ENCODE data around the gene POLR3A.

DNA sequence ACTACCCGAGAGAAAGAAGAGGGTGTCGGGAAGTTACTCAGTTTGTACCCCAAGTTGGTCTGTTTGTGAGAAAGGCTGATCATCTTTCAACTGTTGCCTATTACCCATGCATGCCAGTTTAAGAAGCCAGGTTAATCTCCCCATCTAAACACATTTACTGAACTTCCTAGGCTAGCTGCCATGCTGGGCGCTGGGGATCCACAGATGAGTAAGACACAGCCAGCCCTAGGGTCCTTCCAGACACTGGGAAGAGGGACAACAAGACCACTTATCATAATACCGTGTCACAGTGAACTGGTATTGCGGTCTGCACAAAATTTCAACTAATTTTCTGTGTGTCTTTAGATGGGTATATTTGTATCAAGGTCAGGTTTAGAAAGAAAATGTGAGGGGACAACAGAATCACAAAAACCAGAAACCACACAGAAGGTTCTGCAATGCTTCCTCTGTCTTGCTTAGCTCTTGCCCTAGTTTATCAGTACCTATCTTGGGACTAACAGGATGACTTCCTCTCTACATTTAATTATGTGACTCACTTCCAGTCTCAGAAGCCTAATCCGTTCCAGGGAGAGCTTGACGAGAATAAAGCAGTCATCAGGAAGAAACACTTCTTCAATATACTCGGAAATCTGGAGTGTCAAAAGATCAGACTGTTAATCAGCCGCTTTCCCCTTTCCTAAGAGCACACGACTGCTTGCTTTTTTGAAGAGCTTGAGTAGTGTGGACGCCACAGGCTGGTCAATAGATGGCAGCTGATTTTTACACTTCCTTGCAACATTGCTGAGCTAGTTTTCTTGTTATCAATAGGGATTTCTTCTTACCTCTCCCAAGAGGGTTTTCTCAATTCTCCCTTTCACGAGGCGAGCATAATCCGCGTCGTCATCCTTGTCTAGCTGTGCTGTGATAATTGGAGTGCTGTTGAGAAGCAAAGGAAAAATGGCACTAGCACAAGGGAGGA is 45.7 kb downstream of the POLR3A start:
- TF ChIP-seq CTCF (IDR thresholded peaks at IDR 0.05 in 8 of 11, conservative IDR thresholded peaks at IDR 0.05 in 3 of 11) (no peak), POLR2A (IDR thresholded peaks at IDR 0.05) (no peak), POLR2AphosphoS5 (IDR thresholded peaks at IDR 0.05) (no peak)
